Skeletal muscle satellite cell (primary cell): Measurements from ENCODE around the gene CLIC5.

ENCODE experiments used
- H3K27me3 ChIP-seq: 2 replicates; pipeline ENCODE4 v1.7.0; 2013; ENCODE audit warnings: low read length; ENCODE audit not compliant: control insufficient read depth, insufficient read depth
- H3K36me3 ChIP-seq: 2 replicates; pipeline ENCODE4 v1.7.0; 2013; ENCODE audit warnings: mild to moderate bottlenecking, control low read depth, low read length; ENCODE audit not compliant: insufficient read depth
- H3K4me1 ChIP-seq: 2 replicates; pipeline ENCODE4 v1.7.0; 2013; ENCODE audit warnings: low read length; ENCODE audit not compliant: control insufficient read depth, insufficient read depth
- H3K4me2 ChIP-seq: 2 replicates; pipeline ENCODE4 v1.7.0; 2013; ENCODE audit warnings: mild to moderate bottlenecking, low read length
- H3K4me3 ChIP-seq: 2 replicates; pipeline ENCODE4 v1.7.0; 2013; ENCODE audit warnings: low read length
- H3K9ac ChIP-seq: 2 replicates; pipeline ENCODE4 v1.7.0; 2013; ENCODE audit warnings: mild to moderate bottlenecking, low read depth, low read length, moderate library complexity
- H3K9me3 ChIP-seq: replicated peaks from 2 replicates; pipeline ENCODE4 v1.7.0; 2013; ENCODE audit warnings: mild to moderate bottlenecking, control low read depth, low read length

Gene CLIC5

DNA sequence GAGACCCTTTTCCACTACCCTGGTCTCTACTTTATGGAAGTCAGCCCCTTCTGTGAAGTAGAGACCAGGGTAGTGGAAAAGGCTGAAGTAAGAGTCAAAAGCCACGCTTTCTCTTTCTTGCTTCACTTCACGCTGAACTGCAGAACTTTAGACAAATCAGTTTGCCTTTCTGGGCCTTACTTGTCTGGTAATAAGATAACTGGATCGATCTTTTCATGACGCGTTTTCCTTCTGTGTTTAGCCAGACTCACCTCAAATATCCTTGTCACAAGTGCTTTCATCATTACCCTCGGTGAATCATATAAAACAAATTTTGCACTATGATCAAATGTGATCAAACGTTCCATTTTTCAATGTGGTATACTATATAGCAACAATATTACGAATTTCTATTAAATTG, 170.7 kb downstream of the CLIC5 start:
- Histone ChIP-seq H3K9ac (no peak overlapping the region), H3K4me3 (no peak overlapping the region), H3K36me3 (no peaks in the 10 kb centered on the region), H3K4me2 (no peak overlapping the region), H3K27me3 (no peaks in the 10 kb centered on the region), H3K9me3 (no peaks in the 10 kb centered on the region), H3K4me1 (peaks cover 5% of the 10 kb centered on the region)

GRCh38 chr6:45843848-45844521, 171.7 kb downstream of the CLIC5 start:
- Histone ChIP-seq H3K9ac (no peak overlapping the region), H3K4me3 (no peak overlapping the region), H3K36me3 (no peaks in the 10 kb centered on the region), H3K27me3 (no peaks in the 10 kb centered on the region), H3K9me3 (no peaks in the 10 kb centered on the region), H3K4me1 (peaks cover 5% of the 10 kb centered on the region), H3K4me2 (no peak overlapping the region)

GRCh38 chr6:45841062-45841461, 174.6 kb downstream of the CLIC5 start:
- no peak overlapping the region for H3K4me3 ChIP-seq
- H3K9ac ChIP-seq, result no peak overlapping the region
- no peaks in the 10 kb centered on the region for H3K27me3 ChIP-seq
- H3K36me3 ChIP-seq, result no peaks in the 10 kb centered on the region
- no peaks in the 10 kb centered on the region for H3K9me3 ChIP-seq
- no peak overlapping the region for H3K4me2 ChIP-seq
- peaks cover 5% of the 10 kb centered on the region for H3K4me1 ChIP-seq

DNA sequence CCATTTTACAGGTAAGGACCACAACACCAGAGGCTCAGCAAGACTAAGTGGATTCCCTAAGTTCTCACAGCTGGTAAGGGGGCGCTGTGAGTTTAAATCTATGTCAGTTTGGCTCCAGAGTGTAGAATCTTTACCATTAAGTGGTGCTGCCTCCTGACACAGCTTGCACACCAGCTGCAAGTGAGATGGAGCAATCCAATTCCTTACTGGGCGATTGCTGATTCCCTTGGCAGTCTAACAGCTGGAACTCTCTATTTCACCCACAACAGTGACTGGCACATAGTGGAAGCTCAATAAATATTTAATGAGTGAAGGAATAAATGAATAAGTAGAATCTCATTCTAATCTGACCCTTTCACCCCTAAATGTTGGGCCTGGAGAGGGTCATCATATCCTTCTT, 176.7 kb downstream of the CLIC5 start:
- H3K9me3 ChIP-seq, result no peaks in the 10 kb centered on the region
- no peak overlapping the region for H3K9ac ChIP-seq
- H3K4me2 ChIP-seq, result no peak overlapping the region

DNA sequence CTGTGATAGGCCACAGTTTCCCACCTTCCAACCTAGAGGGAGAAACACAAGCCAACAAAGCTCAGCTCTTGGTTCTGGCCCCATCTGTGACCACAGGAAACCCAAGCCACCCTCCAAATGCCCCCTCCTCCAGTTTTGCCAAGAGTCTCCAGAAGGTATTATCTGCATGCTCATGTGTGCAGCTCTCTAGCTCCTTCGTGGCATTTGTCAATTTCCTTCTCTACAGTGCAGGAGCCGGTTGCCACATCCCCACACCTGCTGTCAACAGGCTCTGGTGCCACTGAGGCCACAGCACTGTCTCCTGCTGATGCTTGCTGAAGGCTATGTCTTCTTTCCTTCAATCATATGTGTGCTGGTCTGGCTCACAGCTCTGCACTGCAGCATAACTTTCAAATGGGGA, 177.2 kb downstream of the CLIC5 start:
- Histone ChIP-seq H3K27me3 (no peaks in the 10 kb centered on the region), H3K4me2 (no peak overlapping the region), H3K9ac (no peak overlapping the region), H3K36me3 (no peaks in the 10 kb centered on the region), H3K4me3 (no peak overlapping the region), H3K4me1 (no peaks in the 10 kb centered on the region), H3K9me3 (no peaks in the 10 kb centered on the region)

More for the DNA sequence above, 176.7 kb downstream of the CLIC5 start:
- Histone ChIP-seq H3K4me3 (no peak overlapping the region), H3K4me1 (no peaks in the 10 kb centered on the region), H3K36me3 (no peaks in the 10 kb centered on the region), H3K27me3 (no peaks in the 10 kb centered on the region)

- H3K4me1 ChIP-seq, result no peaks in the 10 kb centered on the region
- no peak overlapping the region for H3K4me3 ChIP-seq
- H3K9me3 ChIP-seq, result no peaks in the 10 kb centered on the region
- no peaks in the 10 kb centered on the region for H3K36me3 ChIP-seq
- H3K4me2 ChIP-seq, result no peak overlapping the region
- H3K9ac ChIP-seq, result no peak overlapping the region
- H3K27me3 ChIP-seq, result no peaks in the 10 kb centered on the region
These were observed 178.0 kb downstream of the CLIC5 start for GRCh38 chr6:45837541-45838200.

- H3K9me3 ChIP-seq, result no peaks in the 10 kb centered on the region
- H3K4me1 ChIP-seq, result no peaks in the 10 kb centered on the region
- no peak overlapping the region for H3K9ac ChIP-seq
- no peaks in the 10 kb centered on the region for H3K36me3 ChIP-seq
- no peak overlapping the region for H3K4me2 ChIP-seq
- H3K27me3 ChIP-seq, result no peaks in the 10 kb centered on the region
- H3K4me3 ChIP-seq, result no peak overlapping the region
These were observed 178.7 kb downstream of the CLIC5 start for GRCh38 chr6:45836984-45837383.

DNA sequence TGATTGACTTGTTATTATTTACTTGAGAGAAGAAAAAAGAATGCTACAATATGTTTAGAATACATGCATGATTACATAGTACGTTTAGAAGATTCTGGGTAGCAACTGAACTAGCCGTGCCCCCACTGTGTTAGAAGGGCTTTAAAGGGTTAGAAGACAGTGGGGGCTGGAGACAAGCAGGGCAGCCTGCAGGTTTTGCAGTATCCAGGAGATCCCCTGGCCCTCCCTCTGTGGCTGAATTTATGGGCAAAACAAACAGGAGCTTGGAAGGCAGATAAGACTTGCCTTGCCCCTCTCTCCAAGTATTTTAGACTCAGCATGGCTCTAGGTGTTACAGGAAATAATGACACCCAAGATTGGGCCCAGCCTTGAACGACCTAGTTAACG, 179.2 kb downstream of the CLIC5 start:
- H3K9me3 ChIP-seq, result no peaks in the 10 kb centered on the region

DNA sequence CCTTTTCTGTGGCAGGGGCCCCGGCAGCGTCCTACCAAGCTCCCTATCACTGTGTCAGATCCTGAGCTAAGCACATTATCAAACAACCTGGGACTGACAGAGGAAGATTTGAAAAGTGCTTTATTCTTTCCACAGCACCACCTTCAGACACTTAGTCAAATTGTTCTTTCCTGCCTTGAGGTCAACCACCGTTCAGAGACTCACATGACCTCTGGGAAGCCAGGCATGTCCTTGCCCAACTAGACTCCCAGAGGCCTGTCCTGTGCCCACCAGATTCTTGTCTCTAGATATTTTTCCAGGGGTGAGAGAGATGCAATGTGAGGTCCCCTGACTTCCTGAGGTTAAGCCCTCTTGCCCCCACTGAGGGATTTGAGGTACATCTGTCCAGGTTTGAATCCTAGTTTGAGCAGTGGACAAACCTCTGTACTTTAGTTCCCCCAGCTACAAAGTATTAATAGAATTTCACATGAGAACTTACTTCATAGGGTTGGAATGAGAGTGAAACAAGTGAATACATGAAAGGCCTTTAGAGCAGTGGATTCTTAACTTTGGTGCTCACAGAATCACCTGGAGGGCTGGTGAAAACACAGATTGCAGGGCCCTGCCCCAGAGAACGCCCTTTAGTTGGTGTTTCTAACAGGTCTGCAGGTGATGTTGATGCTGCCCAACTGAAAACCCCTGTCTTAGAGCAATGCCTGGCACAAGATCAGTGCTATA, 179.8 kb downstream of the CLIC5 start:
- Histone ChIP-seq H3K9ac (no peak overlapping the region), H3K9me3 (no peaks in the 10 kb centered on the region), H3K36me3 (no peaks in the 10 kb centered on the region), H3K4me3 (no peak overlapping the region), H3K27me3 (no peaks in the 10 kb centered on the region), H3K4me1 (no peaks in the 10 kb centered on the region), H3K4me2 (no peak overlapping the region)

More for the DNA sequence above, 179.2 kb downstream of the CLIC5 start:
- no peak overlapping the region for H3K4me2 ChIP-seq
- no peak overlapping the region for H3K9ac ChIP-seq
- H3K4me1 ChIP-seq, result no peaks in the 10 kb centered on the region
- no peak overlapping the region for H3K4me3 ChIP-seq
- no peaks in the 10 kb centered on the region for H3K36me3 ChIP-seq
- H3K27me3 ChIP-seq, result no peaks in the 10 kb centered on the region

- Histone ChIP-seq H3K9me3 (no peaks in the 10 kb centered on the region), H3K36me3 (no peaks in the 10 kb centered on the region), H3K4me2 (no peak overlapping the region), H3K4me1 (no peaks in the 10 kb centered on the region), H3K27me3 (no peaks in the 10 kb centered on the region), H3K4me3 (no peak overlapping the region), H3K9ac (no peak overlapping the region)
These were observed 183.6 kb downstream of the CLIC5 start for GRCh38 chr6:45832063-45832462.
